Thyroid gland (tissue), 4 donors: ENCODE results near the gene DTYMK.

Experiments
- POLR2A ChIP-seq, 2 donors: fragments of 450-650 bp; IDR thresholded peaks; one replicate each; pipeline ENCODE4 v1.6.1; 2017; ENCODE audit warnings: antibody characterized with exemption in 2 of 2, mild to moderate bottlenecking in 2 of 2, moderate library complexity in 1 of 2
- TF ChIP-seq, protein P1 (sequence below), 6 experiments: fragments of 200-600 bp in 3 of 6; fragments of 450-650 bp in 3 of 6; sonication (generic) in 3 of 6; IDR thresholded peaks; one replicate each; pipeline ENCODE4 v1.5.1; 2016 to 2019; ENCODE audit warnings: antibody characterized with exemption in 6 of 6, mild to moderate bottlenecking in 2 of 6, inconsistent platforms in 1 of 6, moderate library complexity in 1 of 6

DNA sequence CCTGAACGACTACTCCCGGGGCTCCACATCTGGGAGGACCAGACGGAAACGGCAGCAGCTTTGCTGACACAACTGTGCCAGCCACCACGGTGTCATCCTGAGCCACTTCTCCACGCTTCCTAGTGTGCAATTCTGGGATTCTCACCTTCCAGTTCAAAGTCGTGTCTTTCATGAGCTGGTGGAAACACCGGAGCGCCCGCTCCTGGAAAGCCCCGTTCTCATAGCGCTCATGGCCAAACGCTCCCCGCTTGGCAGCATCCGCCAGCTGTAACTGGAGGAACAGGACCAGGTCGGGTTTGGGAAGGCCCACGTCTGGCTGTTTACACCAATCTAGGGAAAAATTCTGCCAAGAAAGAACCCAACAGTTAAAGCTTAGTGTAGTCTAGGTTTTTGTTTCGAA lies 8.3 kb downstream of the DTYMK start:
- TF ChIP-seq POLR2A (IDR thresholded peaks at IDR 0.05) = no peak
- TF ChIP-seq, protein P1, sequence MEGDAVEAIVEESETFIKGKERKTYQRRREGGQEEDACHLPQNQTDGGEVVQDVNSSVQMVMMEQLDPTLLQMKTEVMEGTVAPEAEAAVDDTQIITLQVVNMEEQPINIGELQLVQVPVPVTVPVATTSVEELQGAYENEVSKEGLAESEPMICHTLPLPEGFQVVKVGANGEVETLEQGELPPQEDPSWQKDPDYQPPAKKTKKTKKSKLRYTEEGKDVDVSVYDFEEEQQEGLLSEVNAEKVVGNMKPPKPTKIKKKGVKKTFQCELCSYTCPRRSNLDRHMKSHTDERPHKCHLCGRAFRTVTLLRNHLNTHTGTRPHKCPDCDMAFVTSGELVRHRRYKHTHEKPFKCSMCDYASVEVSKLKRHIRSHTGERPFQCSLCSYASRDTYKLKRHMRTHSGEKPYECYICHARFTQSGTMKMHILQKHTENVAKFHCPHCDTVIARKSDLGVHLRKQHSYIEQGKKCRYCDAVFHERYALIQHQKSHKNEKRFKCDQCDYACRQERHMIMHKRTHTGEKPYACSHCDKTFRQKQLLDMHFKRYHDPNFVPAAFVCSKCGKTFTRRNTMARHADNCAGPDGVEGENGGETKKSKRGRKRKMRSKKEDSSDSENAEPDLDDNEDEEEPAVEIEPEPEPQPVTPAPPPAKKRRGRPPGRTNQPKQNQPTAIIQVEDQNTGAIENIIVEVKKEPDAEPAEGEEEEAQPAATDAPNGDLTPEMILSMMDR (IDR thresholded peaks at IDR 0.05) = no peak
